Measurements from ENCODE around the gene GEMIN7.
"Not testable (repeated sequence)": the region's sequence is repeated elsewhere in the genome, so short reads cannot be mapped to it uniquely, and the experiment has no call there.

GEMIN7 gene

DNA sequence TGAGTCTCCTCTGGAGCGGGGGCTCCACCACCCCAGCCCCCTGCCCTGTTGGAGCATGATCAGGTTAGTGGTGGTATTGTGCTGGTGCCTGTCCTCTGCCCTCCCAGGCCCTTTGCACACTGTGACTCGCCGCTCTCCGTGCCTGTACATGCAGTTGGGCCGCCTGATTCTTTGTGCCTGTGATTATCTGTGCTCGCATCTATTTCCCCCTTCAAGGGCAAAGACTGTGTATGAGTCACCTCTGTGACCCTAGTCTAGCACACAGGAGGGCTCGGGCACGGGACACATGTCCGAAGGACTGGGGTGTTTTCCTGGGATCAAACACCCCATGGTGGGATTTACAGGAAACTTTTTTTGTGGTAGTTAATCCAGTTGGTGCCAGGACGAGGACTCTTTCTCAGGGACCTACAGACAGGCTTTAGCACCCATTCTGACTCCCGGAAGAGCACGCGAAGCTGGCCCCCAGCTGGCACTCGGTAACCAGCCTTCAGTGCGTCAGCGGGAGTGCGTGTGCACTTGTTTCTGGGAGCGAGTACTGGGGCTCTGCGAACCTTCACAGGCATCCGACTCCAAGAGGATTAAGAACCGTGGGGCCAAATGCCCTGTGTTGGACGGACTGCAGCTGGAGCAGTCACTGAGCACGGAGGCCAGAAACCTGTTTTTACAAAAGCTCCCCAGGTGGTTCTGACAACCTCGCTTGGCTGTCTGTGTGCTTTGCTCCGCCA, 20.6 kb downstream of the GEMIN7 start:
- Histone ChIP-seq H3K9me3 (ENCODE audit: control insufficient read depth, insufficient read depth, low read length) (no peaks in the 10 kb centered on the region), H3K27ac (ENCODE audit: low read depth, low read length) (peak overlapping the region; percentile 37), H3K27me3 (ENCODE audit: control insufficient read depth, insufficient read depth, low read length) (no peaks in the 10 kb centered on the region), H3K4me1 (ENCODE audit: control insufficient read depth, insufficient read depth, low read length) (peaks cover 45% of the 10 kb centered on the region), H3K4me3 (ENCODE audit: low read depth, low read length) (no peak overlapping the region), H3K36me3 (ENCODE audit: control insufficient read depth, insufficient read depth, low read length) (0 out of 2 replicates have a peak, but pooled peaks cover 3% of the 10 kb centered on the region), H3K9ac (ENCODE audit: low read depth, low read length) (no peak overlapping the region)

DNA sequence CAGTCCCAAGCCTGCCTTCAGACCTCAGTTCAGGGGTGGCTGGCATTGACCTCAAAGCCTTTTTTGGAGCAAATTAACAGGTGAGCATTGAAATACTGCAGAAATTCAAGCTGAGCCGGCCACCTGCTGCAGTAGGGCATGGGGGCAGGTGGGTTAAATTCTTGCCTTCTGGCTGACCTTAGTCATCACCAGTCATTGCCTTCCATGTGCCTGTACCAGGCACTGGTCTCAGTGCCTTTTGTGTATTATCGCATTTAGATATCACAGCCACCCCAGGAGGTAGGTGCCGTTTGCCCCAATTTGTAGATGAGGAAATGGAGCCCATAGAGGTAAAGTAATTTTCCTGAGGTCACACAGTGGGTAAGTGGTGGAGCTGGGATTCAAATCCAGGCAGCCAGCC, 21.1 kb downstream of the GEMIN7 start:
- no peaks in the 10 kb centered on the region for H3K27me3 ChIP-seq (ENCODE audit: control insufficient read depth, insufficient read depth, low read length)
- H3K9me3 ChIP-seq (ENCODE audit: control insufficient read depth, insufficient read depth, low read length) = no peaks in the 10 kb centered on the region
- peaks cover 49% of the 10 kb centered on the region for H3K4me1 ChIP-seq (ENCODE audit: control insufficient read depth, insufficient read depth, low read length)
- no peak overlapping the region for H3K4me3 ChIP-seq (ENCODE audit: low read depth, low read length)
- H3K9ac ChIP-seq (ENCODE audit: low read depth, low read length) = no peak overlapping the region
- 0 out of 2 replicates have a peak, but pooled peaks cover 3% of the 10 kb centered on the region for H3K36me3 ChIP-seq (ENCODE audit: control insufficient read depth, insufficient read depth, low read length)
- H3K27ac ChIP-seq (ENCODE audit: low read depth, low read length) = peak overlapping the region; percentile 37

DNA sequence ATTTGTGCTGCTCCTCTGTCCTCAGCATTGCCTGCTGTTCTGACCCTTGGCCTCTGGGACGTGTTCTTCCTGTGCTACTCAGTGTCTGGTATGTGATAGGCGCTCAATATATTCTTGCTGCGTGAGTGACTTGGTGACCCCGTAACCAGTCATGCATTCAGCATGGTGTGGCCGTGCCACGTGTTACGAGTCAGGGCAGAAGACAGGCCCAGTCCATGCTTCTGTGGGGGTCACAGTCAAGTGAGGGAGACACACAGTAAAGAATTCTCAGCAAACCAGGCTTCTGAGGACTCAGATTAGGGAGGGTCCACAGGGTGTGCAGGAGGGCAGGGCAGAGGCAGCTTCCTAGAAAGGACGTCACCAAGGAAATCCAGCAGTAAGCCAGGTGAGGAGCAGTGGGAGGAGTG, 21.8 kb downstream of the GEMIN7 start:
- Histone ChIP-seq H3K9me3 (ENCODE audit: control insufficient read depth, insufficient read depth, low read length) (no peaks in the 10 kb centered on the region), H3K36me3 (ENCODE audit: control insufficient read depth, insufficient read depth, low read length) (0 out of 2 replicates have a peak, but pooled peaks cover 2% of the 10 kb centered on the region), H3K4me3 (ENCODE audit: low read depth, low read length) (no peak overlapping the region), H3K27ac (ENCODE audit: low read depth, low read length) (no peak overlapping the region), H3K9ac (ENCODE audit: low read depth, low read length) (no peak overlapping the region), H3K4me1 (ENCODE audit: control insufficient read depth, insufficient read depth, low read length) (peaks cover 49% of the 10 kb centered on the region), H3K27me3 (ENCODE audit: control insufficient read depth, insufficient read depth, low read length) (no peaks in the 10 kb centered on the region)

DNA sequence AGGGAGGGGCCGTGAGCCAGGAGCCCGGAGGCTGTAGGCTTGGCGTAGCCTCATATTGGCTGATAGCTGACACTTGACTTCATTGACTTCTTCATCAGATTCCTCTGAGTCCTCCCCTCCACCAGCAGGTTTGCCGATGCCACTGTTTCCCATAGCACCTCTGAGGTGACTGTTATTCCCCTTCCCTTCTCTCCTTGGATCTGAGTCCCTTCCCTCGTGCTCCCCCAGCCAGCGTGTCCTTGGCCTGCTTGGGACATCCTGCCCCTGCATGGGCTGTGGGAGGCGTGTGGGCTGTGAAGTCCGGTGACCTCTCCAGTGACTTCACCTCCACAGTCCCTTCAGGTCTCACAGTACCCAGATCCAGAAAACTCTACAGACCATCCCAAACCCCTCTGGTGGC, 22.7 kb downstream of the GEMIN7 start:
- H3K4me3 ChIP-seq (ENCODE audit: low read depth, low read length) = no peak overlapping the region
- H3K9me3 ChIP-seq (ENCODE audit: control insufficient read depth, insufficient read depth, low read length) = no peaks in the 10 kb centered on the region
- peaks cover 49% of the 10 kb centered on the region for H3K4me1 ChIP-seq (ENCODE audit: control insufficient read depth, insufficient read depth, low read length)
- no peaks in the 10 kb centered on the region for H3K27me3 ChIP-seq (ENCODE audit: control insufficient read depth, insufficient read depth, low read length)
- H3K36me3 ChIP-seq (ENCODE audit: control insufficient read depth, insufficient read depth, low read length) = no peaks in the 10 kb centered on the region
- H3K9ac ChIP-seq (ENCODE audit: low read depth, low read length) = no peak overlapping the region
- no peak overlapping the region for H3K27ac ChIP-seq (ENCODE audit: low read depth, low read length)

DNA sequence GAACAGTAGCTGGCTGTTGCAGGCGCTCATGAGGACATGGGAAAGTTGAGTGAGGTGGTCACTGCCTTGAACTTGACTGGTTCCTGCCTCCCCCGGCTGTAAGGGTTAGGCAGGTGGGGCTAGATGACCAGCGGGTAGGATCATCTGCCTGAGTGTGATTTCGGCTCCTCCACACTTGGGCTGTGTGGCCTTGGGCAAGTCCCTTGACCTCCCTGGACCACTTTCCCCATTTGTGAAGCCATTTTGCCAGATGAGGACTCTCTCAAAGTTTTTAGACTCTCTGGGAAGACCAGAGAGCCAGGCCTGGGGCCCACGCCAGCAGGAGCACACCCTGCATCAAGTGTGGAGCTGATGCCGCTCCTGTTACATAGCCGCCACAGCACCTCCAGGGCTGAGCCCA, 23.4 kb downstream of the GEMIN7 start:
- Histone ChIP-seq H3K4me3 (ENCODE audit: low read depth, low read length) (no peak overlapping the region), H3K27me3 (ENCODE audit: control insufficient read depth, insufficient read depth, low read length) (no peaks in the 10 kb centered on the region), H3K36me3 (ENCODE audit: control insufficient read depth, insufficient read depth, low read length) (no peaks in the 10 kb centered on the region), H3K9me3 (ENCODE audit: control insufficient read depth, insufficient read depth, low read length) (no peaks in the 10 kb centered on the region), H3K4me1 (ENCODE audit: control insufficient read depth, insufficient read depth, low read length) (peaks cover 49% of the 10 kb centered on the region), H3K27ac (ENCODE audit: low read depth, low read length) (no peak overlapping the region), H3K9ac (ENCODE audit: low read depth, low read length) (no peak overlapping the region)

DNA sequence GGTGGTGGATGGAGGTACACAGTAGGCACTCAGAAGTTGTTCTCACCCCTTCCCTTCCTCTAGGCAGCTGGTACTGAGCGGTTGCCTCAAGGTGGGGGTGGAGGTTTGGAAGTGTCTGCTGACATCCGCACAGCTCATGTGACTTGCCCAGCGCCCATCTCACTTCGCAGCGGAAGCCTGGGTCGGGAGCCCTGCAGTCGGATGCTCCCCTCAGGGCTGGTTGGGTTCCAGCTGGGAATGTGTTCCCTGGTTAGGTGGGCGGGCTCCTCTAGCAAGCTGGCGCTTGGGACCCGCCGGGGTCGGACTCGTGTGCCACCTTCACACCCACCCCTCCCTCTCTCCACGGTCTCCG, 24.1 kb downstream of the GEMIN7 start:
- H3K4me1 ChIP-seq (ENCODE audit: control insufficient read depth, insufficient read depth, low read length) = peaks cover 44% of the 10 kb centered on the region
- H3K4me3 ChIP-seq (ENCODE audit: low read depth, low read length) = no peak overlapping the region
- H3K9me3 ChIP-seq (ENCODE audit: control insufficient read depth, insufficient read depth, low read length) = no peaks in the 10 kb centered on the region
- H3K36me3 ChIP-seq (ENCODE audit: control insufficient read depth, insufficient read depth, low read length) = no peaks in the 10 kb centered on the region
- H3K27ac ChIP-seq (ENCODE audit: low read depth, low read length) = peak overlapping the region; percentile 5
- H3K27me3 ChIP-seq (ENCODE audit: control insufficient read depth, insufficient read depth, low read length) = no peaks in the 10 kb centered on the region
- H3K9ac ChIP-seq (ENCODE audit: low read depth, low read length) = no peak overlapping the region

DNA sequence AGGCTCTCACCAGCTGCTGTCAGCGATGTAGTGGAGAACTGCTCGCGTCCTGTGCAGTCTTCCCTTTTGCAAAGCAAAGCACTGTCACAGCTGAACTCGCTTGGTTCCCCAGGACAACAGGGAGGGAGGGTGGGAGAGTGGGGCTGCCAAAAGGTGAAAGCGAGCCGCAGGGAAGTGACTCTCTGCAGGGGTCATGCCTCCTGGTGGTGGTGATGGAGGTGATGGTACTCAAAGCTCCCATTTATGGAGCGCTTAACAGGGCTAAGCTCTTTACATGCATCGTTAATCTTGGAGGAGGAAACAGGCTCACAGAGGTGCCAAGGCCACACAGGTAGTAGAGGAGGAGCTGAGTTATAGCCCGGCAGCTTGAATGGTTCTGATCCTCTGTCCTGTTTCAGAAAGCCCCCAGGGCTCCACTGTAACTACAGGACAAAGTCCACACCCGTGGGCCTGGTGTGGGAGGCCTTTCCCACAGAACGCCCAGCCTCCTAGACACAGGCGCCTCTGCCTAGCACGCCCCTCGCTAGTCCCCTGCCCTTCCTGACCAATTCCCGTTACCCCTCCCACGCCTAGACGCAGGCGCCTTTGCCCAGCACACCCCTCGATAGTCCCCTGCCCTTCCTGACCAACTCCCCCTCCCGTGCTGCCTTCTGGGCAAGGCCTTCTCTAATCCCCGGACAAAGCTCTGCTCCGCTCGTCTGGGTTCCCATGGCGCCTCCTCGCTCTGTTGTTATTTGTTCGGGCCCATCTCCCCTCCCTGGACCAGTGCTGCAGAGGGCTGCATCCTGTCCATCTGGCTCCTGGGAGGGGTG, 24.7 kb downstream of the GEMIN7 start:
- peaks cover 39% of the 10 kb centered on the region for H3K4me1 ChIP-seq (ENCODE audit: control insufficient read depth, insufficient read depth, low read length)
- no peak overlapping the region for H3K4me3 ChIP-seq (ENCODE audit: low read depth, low read length)
- peak overlapping the region; percentile 52 for H3K27ac ChIP-seq (ENCODE audit: low read depth, low read length)
- no peaks in the 10 kb centered on the region for H3K27me3 ChIP-seq (ENCODE audit: control insufficient read depth, insufficient read depth, low read length)
- no peaks in the 10 kb centered on the region for H3K9me3 ChIP-seq (ENCODE audit: control insufficient read depth, insufficient read depth, low read length)
- H3K9ac ChIP-seq (ENCODE audit: low read depth, low read length) = no peak overlapping the region
- no peaks in the 10 kb centered on the region for H3K36me3 ChIP-seq (ENCODE audit: control insufficient read depth, insufficient read depth, low read length)

DNA sequence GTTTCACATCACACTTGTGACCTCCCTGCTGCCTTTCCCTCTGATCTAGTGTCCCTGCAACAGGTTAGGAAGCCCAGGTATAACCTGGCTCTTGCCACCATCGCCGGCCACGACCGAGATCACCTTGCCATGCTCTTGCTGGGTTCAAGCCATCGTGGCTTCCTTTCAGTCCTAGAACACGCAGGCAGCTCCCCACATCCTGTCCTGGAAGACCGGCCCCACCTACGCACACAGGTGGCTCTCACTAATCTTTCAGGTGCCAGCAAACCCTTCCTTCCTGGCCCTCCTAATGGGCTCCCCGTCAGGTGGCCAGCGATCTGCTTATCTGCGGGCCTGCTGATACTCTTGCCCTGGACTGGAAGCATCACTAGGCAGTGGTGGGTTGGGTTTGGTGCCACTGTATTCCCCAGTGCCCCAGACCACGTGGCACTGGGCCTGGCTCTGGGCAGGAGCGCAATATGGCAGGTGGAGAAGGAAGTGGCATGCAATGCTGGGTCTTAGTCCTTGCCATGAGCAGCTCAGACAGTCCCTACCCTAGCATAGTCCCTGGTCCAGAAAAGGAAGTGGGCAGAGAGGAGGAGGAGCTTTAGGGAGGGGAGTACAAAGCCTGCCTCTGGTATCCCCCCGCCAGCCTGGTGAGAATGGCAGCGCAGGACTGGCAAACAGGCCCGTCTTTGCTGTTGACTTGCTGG, 25.7 kb downstream of the GEMIN7 start:
- Histone ChIP-seq H3K4me3 (ENCODE audit: low read depth, low read length) (no peak overlapping the region), H3K9ac (ENCODE audit: low read depth, low read length) (no peak overlapping the region), H3K9me3 (ENCODE audit: control insufficient read depth, insufficient read depth, low read length) (no peaks in the 10 kb centered on the region), H3K27ac (ENCODE audit: low read depth, low read length) (no peak overlapping the region), H3K27me3 (ENCODE audit: control insufficient read depth, insufficient read depth, low read length) (no peaks in the 10 kb centered on the region), H3K4me1 (ENCODE audit: control insufficient read depth, insufficient read depth, low read length) (peaks cover 30% of the 10 kb centered on the region), H3K36me3 (ENCODE audit: control insufficient read depth, insufficient read depth, low read length) (no peaks in the 10 kb centered on the region)

DNA sequence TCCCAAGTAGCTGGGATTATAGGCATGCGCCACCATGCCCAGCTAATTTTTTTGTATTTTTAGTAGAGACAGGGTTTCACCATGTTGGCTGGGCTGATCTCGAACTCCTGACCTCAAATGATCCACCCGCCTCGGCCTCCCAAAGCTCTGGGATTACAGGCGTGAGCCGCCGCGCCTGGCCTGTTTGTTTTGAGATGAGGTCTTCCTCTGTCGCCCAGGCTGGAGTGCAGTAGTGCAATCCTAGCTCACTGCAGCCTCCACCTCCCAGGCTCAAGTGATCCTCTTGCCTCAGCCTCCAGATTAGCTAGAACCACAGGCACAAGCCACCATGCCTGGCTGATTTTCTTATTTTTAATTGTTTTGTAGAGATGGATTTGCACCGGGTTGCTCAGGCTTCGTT, 27.3 kb downstream of the GEMIN7 start:
- not testable (repeated sequence) for H3K9me3 ChIP-seq (ENCODE audit: control insufficient read depth, insufficient read depth, low read length); H3K36me3 ChIP-seq (ENCODE audit: control insufficient read depth, insufficient read depth, low read length); H3K27me3 ChIP-seq (ENCODE audit: control insufficient read depth, insufficient read depth, low read length); H3K9ac ChIP-seq (ENCODE audit: low read depth, low read length); H3K27ac ChIP-seq (ENCODE audit: low read depth, low read length); H3K4me3 ChIP-seq (ENCODE audit: low read depth, low read length)
- H3K4me1 ChIP-seq (ENCODE audit: control insufficient read depth, insufficient read depth, low read length) = peaks cover 24% of the 10 kb centered on the region

DNA sequence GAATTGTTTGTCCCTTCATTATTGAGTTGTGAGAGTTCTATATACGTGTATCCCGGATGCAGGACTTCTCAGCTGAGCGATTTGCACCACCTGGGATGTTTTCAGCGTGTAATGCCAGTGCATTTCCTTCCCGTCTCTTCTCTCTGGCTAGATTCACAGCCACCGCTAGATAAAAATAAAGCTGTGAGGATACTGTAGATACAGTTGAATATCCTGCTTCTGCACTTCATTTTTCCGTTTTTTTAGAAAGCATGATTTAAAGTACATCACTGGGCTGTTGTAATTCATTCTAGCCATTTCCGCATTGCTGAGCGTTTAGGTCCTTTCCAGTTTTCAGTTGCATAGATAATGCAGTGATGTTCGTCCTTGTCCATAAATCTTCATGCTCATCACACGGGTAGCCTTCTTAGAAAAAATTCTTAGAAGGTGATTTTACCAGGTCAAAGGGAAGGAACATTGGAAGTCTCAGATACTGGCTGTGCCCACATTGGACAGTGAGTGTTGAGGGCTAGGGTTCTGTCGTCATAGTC, 28.6 kb downstream of the GEMIN7 start:
- H3K4me3 ChIP-seq (ENCODE audit: low read depth, low read length) = no peak overlapping the region

DNA sequence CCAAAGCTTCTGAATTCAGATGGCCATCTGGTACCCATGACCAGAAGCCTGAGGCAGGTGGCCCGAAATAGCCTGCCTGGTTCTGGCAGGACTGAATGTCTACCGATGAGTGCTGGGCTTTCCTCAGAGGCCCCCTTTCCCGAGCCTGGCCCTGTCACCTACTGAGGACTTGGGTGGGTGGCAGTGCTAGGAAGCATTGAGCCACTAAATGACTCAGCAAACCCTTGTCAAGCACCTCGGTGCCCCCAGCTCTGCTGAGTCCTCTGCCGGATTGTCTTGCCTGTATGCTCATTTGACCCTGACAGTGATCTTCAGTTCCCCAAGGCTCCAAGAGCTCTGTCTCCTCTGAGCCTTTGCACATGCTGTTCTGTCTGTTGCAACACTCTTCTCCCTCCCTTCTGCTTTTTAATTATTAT, 31.8 kb downstream of the GEMIN7 start:
- no peak overlapping the region for H3K9ac ChIP-seq (ENCODE audit: low read depth, low read length)
- H3K36me3 ChIP-seq (ENCODE audit: control insufficient read depth, insufficient read depth, low read length) = no peaks in the 10 kb centered on the region
- no peak overlapping the region for H3K4me3 ChIP-seq (ENCODE audit: low read depth, low read length)
- H3K4me1 ChIP-seq (ENCODE audit: control insufficient read depth, insufficient read depth, low read length) = no peaks in the 10 kb centered on the region
- H3K27me3 ChIP-seq (ENCODE audit: control insufficient read depth, insufficient read depth, low read length) = no peaks in the 10 kb centered on the region
- no peaks in the 10 kb centered on the region for H3K9me3 ChIP-seq (ENCODE audit: control insufficient read depth, insufficient read depth, low read length)
- no peak overlapping the region for H3K27ac ChIP-seq (ENCODE audit: low read depth, low read length)

More for the DNA sequence above, 28.6 kb downstream of the GEMIN7 start:
- Histone ChIP-seq H3K27ac (ENCODE audit: low read depth, low read length) (no peak overlapping the region), H3K9ac (ENCODE audit: low read depth, low read length) (no peak overlapping the region), H3K36me3 (ENCODE audit: control insufficient read depth, insufficient read depth, low read length) (no peaks in the 10 kb centered on the region), H3K4me1 (ENCODE audit: control insufficient read depth, insufficient read depth, low read length) (peaks cover 21% of the 10 kb centered on the region), H3K27me3 (ENCODE audit: control insufficient read depth, insufficient read depth, low read length) (no peaks in the 10 kb centered on the region), H3K9me3 (ENCODE audit: control insufficient read depth, insufficient read depth, low read length) (no peaks in the 10 kb centered on the region)

Measured in HUES48 (cell line).